Brain microvascular endothelial cell (primary cell): Measurements from ENCODE around the gene ZXDA.

Experiments used
- DNase-seq: peaks from one replicate; pipeline ENCODE4 v3.0.0-alpha.2; 2020
- H3K27ac ChIP-seq: fragments of 250-450 bp; sonication (Bioruptor Pico); 2 replicates; pipeline ENCODE4 v1.5.1; 2020; ENCODE audit warnings: mild to moderate bottlenecking, moderate library complexity
- H3K27me3 ChIP-seq: fragments of 250-450 bp; sonication (Bioruptor Pico); replicated peaks from 2 replicates; pipeline ENCODE4 v1.5.1; 2020; ENCODE audit warnings: mild to moderate bottlenecking
- H3K36me3 ChIP-seq: fragments of 250-450 bp; sonication (Bioruptor Pico); replicated peaks from 2 replicates; pipeline ENCODE4 v1.5.1; 2020; ENCODE audit warnings: mild to moderate bottlenecking
- H3K4me3 ChIP-seq: 2 replicates; pipeline ENCODE4 v1.5.1; 2011; ENCODE audit warnings: low read depth, mild to moderate bottlenecking, control low read depth, low read length, moderate library complexity
- in situ Hi-C: cut with HindIII; loops from 2 replicates; pipeline ENCODE4 v1.10.0; 2017; ENCODE audit warnings: low sequenced_read_pairs, low pct_ligation_motif_present
- TF ChIP-seq, protein P1 (sequence below): IDR thresholded peaks from 2 replicates; pipeline ENCODE4 v1.5.1; 2011; ENCODE audit warnings: low read depth, mild to moderate bottlenecking, moderate library complexity, low read length, control low read depth, inconsistent platforms; ENCODE audit errors: missing control alignments

ZXDA gene

GRCh38 chrX:57906790-57907189, 3.5 kb downstream of the ZXDA start:
- H3K4me3 ChIP-seq: no peak overlapping the region
- TF ChIP-seq, protein P1, sequence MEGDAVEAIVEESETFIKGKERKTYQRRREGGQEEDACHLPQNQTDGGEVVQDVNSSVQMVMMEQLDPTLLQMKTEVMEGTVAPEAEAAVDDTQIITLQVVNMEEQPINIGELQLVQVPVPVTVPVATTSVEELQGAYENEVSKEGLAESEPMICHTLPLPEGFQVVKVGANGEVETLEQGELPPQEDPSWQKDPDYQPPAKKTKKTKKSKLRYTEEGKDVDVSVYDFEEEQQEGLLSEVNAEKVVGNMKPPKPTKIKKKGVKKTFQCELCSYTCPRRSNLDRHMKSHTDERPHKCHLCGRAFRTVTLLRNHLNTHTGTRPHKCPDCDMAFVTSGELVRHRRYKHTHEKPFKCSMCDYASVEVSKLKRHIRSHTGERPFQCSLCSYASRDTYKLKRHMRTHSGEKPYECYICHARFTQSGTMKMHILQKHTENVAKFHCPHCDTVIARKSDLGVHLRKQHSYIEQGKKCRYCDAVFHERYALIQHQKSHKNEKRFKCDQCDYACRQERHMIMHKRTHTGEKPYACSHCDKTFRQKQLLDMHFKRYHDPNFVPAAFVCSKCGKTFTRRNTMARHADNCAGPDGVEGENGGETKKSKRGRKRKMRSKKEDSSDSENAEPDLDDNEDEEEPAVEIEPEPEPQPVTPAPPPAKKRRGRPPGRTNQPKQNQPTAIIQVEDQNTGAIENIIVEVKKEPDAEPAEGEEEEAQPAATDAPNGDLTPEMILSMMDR: no peak
- no peaks in the 10 kb centered on the region for H3K36me3 ChIP-seq
- H3K27ac ChIP-seq: no peak overlapping the region
- DNase-seq: peak; percentile 21
- in situ Hi-C loops: no loop called here
- H3K27me3 ChIP-seq: no peaks in the 10 kb centered on the region

DNA sequence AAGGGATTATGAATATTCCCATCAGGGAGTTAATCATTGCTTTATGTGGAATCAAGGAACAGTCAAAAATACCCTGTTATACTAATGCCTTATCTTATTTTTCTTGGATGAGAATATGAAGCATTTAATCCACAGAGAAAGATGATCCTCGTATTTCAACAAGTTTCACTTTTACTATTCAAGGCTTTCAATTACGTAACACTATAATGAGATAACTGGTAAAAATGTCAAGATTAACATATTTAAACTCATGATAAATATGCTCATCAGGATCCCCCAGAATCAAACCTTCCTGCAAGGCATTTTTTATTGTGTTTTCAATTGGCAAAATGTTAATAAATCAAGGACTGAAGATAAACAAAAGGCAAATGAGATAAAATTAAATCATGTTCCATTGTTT, 5.1 kb downstream of the ZXDA start:
- TF ChIP-seq, protein P1: no peak
- Histone ChIP-seq H3K27me3 (no peaks in the 10 kb centered on the region), H3K27ac (no peak overlapping the region), H3K4me3 (no peak overlapping the region), H3K36me3 (no peaks in the 10 kb centered on the region)
- in situ Hi-C loops: no loop called here
- no peak for DNase-seq

- in situ Hi-C loops: no loop called here
Measured at GRCh38 chrX:57904176-57904880, 5.9 kb downstream of the ZXDA start.

GRCh38 chrX:57902633-57903032, 7.6 kb downstream of the ZXDA start:
- H3K27me3 ChIP-seq: no peaks in the 10 kb centered on the region
- in situ Hi-C loops: no loop called here
- no peak overlapping the region for H3K27ac ChIP-seq
- no peak overlapping the region for H3K4me3 ChIP-seq
- TF ChIP-seq, protein P1: no peak
- DNase-seq: no peak
- no peaks in the 10 kb centered on the region for H3K36me3 ChIP-seq

More at GRCh38 chrX:57904176-57904880, 5.9 kb downstream of the ZXDA start:
- no peak for DNase-seq
- TF ChIP-seq, protein P1: no peak
- Histone ChIP-seq H3K4me3 (no peak overlapping the region), H3K36me3 (no peaks in the 10 kb centered on the region), H3K27ac (no peak overlapping the region), H3K27me3 (no peaks in the 10 kb centered on the region)

- H3K36me3 ChIP-seq: no peaks in the 10 kb centered on the region
Measured at GRCh38 chrX:57901466-57901865, 8.8 kb downstream of the ZXDA start.

More at GRCh38 chrX:57901466-57901865, 8.8 kb downstream of the ZXDA start:
- Histone ChIP-seq H3K27me3 (no peaks in the 10 kb centered on the region), H3K4me3 (no peak overlapping the region), H3K27ac (no peak overlapping the region)
- TF ChIP-seq, protein P1: no peak
- DNase-seq: no peak
- in situ Hi-C loops: no loop called here
